ENCODE measurements around the gene DMAC2L.
"Not testable (repeated sequence)": the region's sequence is repeated elsewhere in the genome, so short reads cannot be mapped to it uniquely, and the experiment has no call there.

DMAC2L gene

DNA sequence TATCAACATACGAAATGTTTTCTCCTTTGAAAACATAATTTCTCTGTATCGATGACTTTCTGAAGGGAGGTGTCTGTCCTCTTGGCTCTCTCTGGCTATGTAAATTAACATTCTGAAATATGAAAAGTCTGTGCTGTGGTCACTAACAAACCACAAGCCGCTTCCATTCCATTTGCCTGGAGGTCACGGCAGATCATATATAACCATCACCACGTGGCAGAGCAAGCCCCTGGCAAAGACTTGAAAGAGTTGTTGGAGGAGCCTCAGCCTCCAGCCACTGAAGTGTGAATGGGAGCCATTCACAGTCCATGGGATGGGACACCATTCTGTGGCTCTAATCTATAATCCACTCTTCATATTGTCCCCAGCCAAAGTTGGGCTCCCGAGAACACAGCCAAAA lies 45.0 kb downstream of the DMAC2L start:
- no peak for DNase-seq

DNA sequence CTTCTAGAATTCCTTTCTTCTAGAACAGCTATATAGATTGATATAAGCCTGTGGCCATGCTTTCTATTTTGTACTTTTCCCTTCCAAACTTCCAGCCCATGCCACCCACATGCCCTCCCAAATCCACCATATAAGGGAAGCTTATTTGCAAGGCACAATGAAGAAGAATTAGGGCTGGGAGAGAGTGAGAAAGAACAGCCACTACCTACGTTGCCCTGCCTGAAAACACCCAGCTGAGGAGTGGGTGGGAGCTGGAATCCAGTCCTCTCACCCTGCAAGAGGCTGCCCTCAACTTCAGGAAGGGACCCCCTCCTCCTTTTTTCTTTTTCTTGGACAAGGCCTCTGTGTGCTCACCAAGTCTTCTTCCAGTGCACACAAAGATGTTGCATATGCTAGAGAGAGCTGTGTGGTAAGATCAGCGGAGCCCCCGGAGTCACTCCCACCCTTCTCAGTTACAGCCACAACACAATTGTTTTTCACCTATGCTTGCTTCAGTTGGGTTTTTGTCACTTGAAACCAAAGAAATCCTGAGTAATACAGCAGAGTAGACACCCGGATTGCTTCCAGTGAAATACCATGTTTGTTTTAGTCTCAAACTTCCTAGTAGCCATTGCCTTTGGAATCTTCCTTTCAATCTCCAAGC lies 45.8 kb downstream of the DMAC2L start:
- DNase-seq, result no peak

DNA sequence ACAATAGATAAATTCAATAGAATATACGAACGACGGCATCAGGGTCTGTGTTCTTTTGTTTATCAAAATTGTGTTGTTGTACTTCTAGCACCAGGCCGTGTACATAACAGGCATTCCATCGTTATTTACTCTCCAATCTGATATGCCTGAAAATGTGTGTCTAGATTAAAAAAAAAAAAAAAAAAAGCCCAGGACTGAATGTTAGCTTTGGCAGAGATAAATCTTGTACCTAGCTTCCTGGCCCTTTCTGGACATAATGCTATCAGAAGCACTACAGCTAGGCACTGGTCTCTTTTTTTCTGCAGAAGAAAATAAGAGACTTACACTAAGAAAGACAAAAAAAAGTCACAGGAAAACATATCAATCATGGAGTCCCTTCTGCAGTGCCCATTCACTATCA lies 47.5 kb downstream of the DMAC2L start:
- no peak for DNase-seq

DNA sequence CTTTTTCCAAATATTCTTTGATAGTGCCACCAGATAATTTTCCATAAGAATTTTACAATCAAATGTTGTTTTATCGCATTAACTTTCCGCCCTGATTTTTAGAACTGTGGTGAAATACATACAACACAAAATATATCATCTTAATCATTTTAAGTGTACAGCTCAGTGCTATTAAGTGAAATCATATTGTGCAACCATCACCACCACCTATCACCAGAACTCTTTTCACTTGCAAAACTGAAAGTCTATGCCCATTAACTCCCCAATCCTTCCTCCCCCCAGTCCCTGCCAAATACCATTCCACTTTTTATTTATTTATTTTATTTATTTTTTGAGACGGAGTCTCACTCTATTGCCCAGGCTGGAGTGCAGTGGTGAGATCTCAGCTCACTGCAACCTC lies 48.0 kb downstream of the DMAC2L start:
- no peak for DNase-seq

DNA sequence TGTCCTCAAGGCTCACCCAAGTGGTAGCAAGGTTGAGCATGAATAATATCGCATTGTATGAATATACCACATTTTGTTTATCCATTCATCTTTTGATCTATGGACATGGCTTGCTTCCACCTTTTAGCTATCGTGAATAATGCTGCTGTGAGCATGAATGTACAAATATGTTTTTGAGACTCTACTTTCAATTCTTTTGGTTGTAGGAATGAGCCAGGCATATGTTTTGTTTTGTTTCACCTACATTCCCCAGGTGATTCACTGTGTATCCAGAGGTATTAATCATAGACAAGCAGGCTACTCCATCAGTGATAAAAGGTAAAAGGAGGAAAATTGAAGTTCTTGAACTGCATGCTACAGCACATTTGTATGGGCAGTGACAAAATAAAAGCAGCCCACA lies 48.7 kb downstream of the DMAC2L start:
- DNase-seq, result no peak

DNA sequence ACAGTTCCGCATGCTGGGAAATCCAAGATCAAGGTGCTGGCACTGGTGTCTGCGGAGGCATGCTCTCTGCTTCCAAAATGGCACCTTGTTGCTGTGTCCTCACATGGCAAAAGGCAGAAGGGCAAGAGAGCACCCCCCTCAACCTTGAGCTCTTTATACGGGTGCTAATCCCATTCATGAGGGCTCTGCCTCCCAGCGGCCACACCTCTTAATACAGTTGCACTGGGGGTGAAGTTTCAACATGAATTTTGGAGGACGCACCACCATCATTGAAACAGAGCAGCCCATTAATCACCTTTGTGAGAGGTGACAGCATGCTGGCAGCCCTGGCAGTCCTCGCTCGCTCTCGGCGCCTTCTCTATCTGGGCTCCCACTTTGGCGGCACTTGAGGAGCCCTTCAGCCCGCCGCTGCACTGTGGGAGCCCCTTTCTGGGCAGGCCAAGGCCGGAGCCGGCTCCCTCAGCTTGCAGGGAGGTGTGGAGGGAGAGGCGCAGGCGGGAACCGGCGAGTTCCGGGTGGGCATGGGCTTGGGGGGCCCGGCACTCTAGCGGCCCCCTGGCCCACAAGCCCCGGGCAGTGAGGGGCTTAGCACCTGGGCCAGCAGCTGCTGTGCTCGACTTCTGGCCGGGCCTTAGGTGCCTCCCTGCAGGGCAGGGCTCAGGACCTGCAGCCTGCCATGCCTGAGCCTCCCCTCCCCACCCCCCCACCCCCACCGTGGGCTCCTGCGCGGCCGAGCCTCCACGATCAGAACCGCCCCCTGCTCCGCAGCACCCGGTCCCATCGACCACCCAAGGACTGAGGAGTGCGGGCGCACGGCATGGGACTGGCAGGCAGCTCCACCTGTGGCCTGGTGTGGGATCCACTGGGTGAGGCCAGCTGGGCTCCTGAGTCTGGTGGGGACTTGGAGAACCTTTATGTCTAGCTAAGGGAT lies 49.6 kb downstream of the DMAC2L start:
- DNase-seq, result not testable (repeated sequence)

DNA sequence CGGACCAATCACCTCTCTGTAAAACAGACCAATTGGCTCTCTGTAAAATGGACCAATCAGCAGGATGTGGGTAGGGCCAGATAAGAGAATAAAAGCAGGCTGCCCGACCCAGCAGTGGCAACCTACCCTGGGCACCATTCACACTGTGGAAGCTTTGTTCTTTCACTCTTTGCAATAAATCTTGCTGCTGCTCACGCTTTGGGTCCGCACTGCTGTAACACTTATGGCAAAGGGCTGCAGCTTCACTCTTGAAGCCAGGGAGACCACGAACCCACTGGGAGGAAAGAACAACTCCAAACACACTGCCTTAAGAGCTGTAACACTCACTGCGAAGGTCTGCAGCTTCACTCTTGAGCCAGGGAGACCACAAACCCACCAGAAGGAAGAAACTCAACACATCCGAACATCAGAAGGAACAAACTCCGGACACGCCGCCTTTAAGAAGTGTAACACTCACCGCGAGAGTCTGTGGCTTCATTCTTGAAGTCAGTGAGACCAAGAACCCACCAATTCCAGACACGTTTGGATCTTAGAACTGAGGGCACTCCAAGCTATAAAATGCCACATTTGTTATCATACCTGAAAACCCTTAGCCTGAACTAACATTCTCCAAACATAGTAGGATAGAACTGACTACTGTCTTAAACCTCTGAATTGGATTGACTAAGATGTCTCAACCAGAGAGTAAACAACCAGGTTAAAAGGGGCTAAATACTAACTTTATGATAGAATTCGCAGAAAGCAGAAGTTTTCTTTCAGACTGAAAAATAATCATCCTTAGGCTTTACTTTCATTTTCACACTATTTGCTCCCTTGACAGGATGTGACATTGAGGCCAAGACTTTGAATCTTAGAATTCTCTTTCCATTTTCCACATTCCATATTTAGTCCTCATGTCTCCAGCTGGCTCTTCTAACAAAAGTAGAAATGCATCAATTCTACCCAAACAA lies 50.9 kb downstream of the DMAC2L start:
- no peak for DNase-seq

DNA sequence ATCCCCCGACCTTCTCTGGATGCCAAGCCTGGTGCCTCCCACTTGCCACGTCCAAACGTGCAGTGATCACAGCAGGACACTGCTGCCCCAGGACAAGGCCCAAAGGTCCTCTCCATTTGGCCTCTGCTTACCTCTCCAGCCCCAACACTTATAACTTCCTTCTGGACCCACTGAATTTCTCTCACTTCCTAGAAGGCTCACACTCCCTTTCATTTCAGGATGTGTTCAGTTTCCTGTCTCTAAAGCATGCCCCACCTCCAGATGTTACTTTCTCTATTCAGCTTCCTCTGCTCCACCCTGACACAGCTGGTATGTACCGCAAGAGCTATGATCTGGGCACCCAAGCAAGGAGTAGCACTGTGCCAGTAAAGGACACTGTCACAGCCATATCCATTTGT lies 51.6 kb downstream of the DMAC2L start:
- no peak for DNase-seq

DNA sequence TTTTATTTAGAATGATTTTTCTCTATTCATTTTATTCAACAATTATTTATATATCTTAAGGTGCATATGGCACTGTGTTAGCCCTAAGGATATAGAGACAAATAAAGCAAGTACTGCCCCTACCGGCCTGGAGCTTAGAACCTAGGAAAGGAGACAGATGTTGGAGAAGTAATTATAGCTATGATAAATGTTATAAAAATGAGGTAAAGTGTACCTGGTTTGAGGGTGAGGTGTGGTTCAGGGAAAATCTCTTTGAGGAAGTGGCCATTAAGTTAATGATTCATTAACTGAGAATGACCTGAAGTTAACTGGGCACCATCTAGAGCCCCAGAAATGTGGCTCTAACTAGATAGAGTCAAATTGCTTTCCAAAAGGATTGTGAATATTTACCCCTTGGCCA lies 52.7 kb downstream of the DMAC2L start:
- no peak for DNase-seq

DNA sequence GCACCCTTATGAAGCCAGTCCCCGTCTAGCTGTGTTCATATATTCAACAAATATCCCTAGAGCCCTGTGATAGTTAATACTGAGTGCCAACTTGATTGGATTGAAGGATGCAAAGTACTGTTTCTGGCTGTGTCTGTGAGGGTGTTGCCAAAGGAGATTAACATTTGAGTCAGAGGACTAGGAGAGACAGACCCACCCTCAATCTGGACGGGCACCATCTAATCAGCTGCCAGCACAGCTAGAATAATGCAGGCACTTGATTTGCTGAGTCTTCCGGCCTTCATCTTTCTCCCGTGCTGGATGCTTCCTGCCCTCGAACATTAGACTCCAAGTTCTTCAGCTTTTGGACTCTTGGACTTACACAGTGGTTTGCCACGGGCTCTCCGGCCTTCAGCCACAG lies 53.4 kb downstream of the DMAC2L start:
- DNase-seq, result not testable (repeated sequence)

DNA sequence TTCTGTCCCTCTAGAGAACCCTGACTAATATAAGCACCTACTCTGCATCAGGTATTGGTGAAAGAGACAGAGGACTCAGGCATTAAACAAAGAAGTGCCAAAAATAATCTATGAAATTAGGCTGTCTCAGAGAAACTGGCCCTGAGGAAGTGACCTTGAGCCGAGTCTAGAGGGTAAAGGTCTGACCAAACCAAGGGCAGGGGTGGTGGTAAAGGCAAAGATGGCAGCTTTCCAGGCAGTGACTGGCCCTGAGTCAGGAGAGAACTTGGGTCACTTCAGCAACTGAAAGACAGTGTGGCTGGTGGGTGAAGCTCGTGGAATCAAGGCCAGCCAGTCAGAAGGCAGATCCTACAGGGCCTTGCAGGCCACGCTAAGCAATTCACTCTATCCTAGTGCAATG lies 54.0 kb downstream of the DMAC2L start:
- DNase-seq, result no peak

DNA sequence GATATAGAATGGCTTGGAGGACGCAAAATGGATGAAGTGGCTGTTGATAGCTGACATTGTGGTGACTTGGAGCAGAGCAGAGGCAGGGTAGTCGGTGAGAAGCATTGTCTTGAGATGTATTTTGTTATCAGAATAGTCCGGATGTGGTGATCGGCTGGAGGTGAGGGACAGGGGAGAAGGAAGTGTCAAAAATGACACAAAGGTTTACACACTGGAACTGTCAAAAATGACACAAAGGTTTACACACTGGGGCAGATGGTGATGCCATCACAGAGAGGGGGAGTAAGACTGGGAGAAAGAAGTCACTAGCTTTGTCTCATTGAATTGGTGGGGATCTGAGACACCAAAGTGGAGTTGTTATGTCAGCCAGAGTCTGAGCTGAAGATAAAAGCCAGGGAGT lies 54.5 kb downstream of the DMAC2L start:
- no peak for DNase-seq

DNA sequence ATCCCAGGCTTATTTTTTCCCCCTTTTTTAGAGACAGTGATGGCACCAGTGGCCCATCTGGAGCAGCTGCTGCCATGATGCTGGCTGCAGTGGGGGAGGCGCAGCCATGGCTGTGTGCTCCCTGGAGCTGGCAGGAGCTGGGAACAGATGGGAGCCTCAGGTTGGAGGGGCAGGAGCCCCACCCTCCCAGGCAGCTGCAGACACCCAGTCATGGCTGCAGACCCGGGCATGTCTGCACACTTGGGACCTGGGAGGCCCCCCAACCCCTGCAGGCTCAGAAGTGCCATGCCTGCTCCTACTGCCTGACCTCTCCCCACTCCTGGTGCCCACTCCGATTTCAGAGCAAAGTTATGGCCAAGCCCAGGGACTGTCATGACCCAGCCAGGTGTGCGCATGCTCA lies 59.4 kb downstream of the DMAC2L start:
- DNase-seq, result no peak

DNA sequence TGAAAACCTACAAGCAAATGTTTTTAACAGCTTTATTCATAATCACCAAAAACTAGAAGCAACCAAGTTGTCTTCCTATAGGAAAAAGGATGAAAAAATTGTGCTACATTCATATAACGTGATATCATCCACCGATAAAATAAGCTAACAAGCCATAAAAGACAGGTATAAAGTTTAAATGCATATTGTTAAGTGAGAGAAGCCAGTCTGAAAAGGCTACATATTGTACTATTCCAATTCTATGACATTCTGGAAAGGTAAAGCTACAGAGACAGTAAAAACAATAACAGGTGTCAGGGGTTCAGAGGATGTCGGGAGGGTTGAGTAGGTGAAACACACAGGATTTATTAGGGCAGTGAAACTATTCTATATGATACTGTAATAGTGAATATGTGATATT lies 61.8 kb downstream of the DMAC2L start:
- no peak for DNase-seq

DNA sequence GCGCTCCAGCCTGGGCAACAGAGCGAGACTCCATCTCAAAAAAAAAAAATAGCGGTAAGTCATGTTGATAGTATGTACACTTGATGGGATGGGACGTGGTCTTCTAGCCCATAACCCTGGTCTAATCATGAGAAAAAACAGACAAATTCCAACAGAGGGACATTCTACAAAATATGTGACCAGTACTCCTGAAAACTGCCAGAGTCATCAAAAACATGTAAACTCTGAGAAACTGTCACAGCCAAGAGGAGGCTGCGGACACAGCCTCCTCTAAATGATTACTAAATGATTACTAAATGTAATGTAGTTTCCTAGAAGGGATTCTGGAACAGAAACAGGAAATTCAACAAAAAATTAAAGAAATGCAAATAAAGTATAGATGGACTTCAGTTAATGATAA lies 63.6 kb downstream of the DMAC2L start:
- DNase-seq, result no peak
